Mucosa of rectum (tissue), 2 donors: ENCODE results near the gene PIM2.

Experiments
- H3K27ac ChIP-seq, 2 donors: one replicate each; pipeline ENCODE4 v1.7.0; 2013; ENCODE audit warnings: inconsistent platforms in 2 of 2, low read depth in 2 of 2, low read length in 2 of 2
- H3K27me3 ChIP-seq, 2 donors: one replicate each; pipeline ENCODE4 v1.7.0; 2013; ENCODE audit warnings: low read length in 2 of 2; ENCODE audit not compliant: control insufficient read depth in 2 of 2, insufficient read depth in 2 of 2
- H3K36me3 ChIP-seq, 2 donors: one replicate each; pipeline ENCODE4 v1.7.0; 2013; ENCODE audit warnings: low read length in 2 of 2; ENCODE audit not compliant: control insufficient read depth in 2 of 2, insufficient read depth in 2 of 2
- H3K4me1 ChIP-seq, 2 donors: one replicate each; pipeline ENCODE4 v1.7.0; 2013; ENCODE audit warnings: low read length in 2 of 2, mild to moderate bottlenecking in 1 of 2; ENCODE audit not compliant: control insufficient read depth in 2 of 2, insufficient read depth in 2 of 2
- H3K4me3 ChIP-seq, 2 donors: one replicate each; pipeline ENCODE4 v1.7.0; 2013; ENCODE audit warnings: low read length in 2 of 2
- H3K9ac ChIP-seq, 2 donors: one replicate each; pipeline ENCODE4 v1.7.0; 2013; ENCODE audit warnings: low read length in 2 of 2, low read depth in 1 of 2, mild to moderate bottlenecking in 1 of 2
- H3K9me3 ChIP-seq, 2 donors: one replicate each; pipeline ENCODE4 v1.7.0; 2013; ENCODE audit warnings: low read length in 2 of 2; ENCODE audit not compliant: control insufficient read depth in 2 of 2
- donor health status: healthy.
- donor health status: Normal muscosa, but diverticular disease.

Gene PIM2

GRCh38 chrX:48936429-48937053 is 17.7 kb upstream of the PIM2 start:
- H3K4me1 ChIP-seq, result peaks cover 5 to 22% of the 10 kb centered on the region in 2 donors
- H3K9ac ChIP-seq, result no peak overlapping the region
- peak overlapping the region in 1 of 2 donors; percentile 13 for H3K4me3 ChIP-seq
- peak overlapping the region; percentile 11 to 63 for H3K27ac ChIP-seq
- H3K27me3 ChIP-seq, result peaks cover 0 to 2% of the 10 kb centered on the region in 2 donors
- H3K9me3 ChIP-seq, result no peaks in the 10 kb centered on the region
- H3K36me3 ChIP-seq, result peaks cover 10 to 22% of the 10 kb centered on the region in 2 donors

- H3K36me3 ChIP-seq, result peaks cover 10 to 25% of the 10 kb centered on the region in 2 donors
- H3K4me3 ChIP-seq, result no peak overlapping the region
- H3K4me1 ChIP-seq, result peaks cover 5 to 16% of the 10 kb centered on the region in 2 donors
- no peak overlapping the region for H3K27ac ChIP-seq
- H3K27me3 ChIP-seq, result peaks cover 0 to 2% of the 10 kb centered on the region in 2 donors
- no peaks in the 10 kb centered on the region for H3K9me3 ChIP-seq
- no peak overlapping the region for H3K9ac ChIP-seq
Measured at GRCh38 chrX:48935301-48935670, 16.5 kb upstream of the PIM2 start.

- Histone ChIP-seq H3K27me3 (peaks cover 0 to 2% of the 10 kb centered on the region in 2 donors), H3K4me3 (no peak overlapping the region), H3K4me1 (peaks cover 5 to 11% of the 10 kb centered on the region in 2 donors), H3K9ac (no peak overlapping the region), H3K9me3 (no peaks in the 10 kb centered on the region), H3K27ac (no peak overlapping the region), H3K36me3 (peaks cover 10 to 24% of the 10 kb centered on the region in 2 donors)
Measured at GRCh38 chrX:48934581-48935300, 15.9 kb upstream of the PIM2 start.

GRCh38 chrX:48933757-48934156 is 14.9 kb upstream of the PIM2 start:
- no peak overlapping the region for H3K9ac ChIP-seq
- H3K27me3 ChIP-seq, result peaks cover 0 to 2% of the 10 kb centered on the region in 2 donors

GRCh38 chrX:48927736-48928382 is 9.0 kb upstream of the PIM2 start:
- H3K9ac ChIP-seq, result no peak overlapping the region
- H3K27me3 ChIP-seq, result no peaks in the 10 kb centered on the region
- H3K9me3 ChIP-seq, result no peaks in the 10 kb centered on the region
- H3K4me1 ChIP-seq, result no peaks in the 10 kb centered on the region
- H3K4me3 ChIP-seq, result no peak overlapping the region
- H3K27ac ChIP-seq, result no peak overlapping the region
- H3K36me3 ChIP-seq, result peaks cover 18 to 35% of the 10 kb centered on the region in 2 donors

More at GRCh38 chrX:48933757-48934156, 14.9 kb upstream of the PIM2 start:
- Histone ChIP-seq H3K4me3 (no peak overlapping the region), H3K4me1 (peaks cover 0 to 11% of the 10 kb centered on the region in 2 donors), H3K27ac (peak overlapping the region in 1 of 2 donors; percentile 3), H3K9me3 (no peaks in the 10 kb centered on the region), H3K36me3 (peaks cover 10 to 21% of the 10 kb centered on the region in 2 donors)

GRCh38 chrX:48927123-48927522 is 8.3 kb upstream of the PIM2 start:
- no peak overlapping the region for H3K9ac ChIP-seq
- no peaks in the 10 kb centered on the region for H3K9me3 ChIP-seq
- H3K36me3 ChIP-seq, result peaks cover 16 to 37% of the 10 kb centered on the region in 2 donors
- H3K27me3 ChIP-seq, result no peaks in the 10 kb centered on the region
- no peak overlapping the region for H3K27ac ChIP-seq
- no peak overlapping the region for H3K4me3 ChIP-seq
- H3K4me1 ChIP-seq, result no peaks in the 10 kb centered on the region

GRCh38 chrX:48924270-48924669 is 5.4 kb upstream of the PIM2 start:
- H3K4me3 ChIP-seq, result no peak overlapping the region
- peaks cover 0 to 4% of the 10 kb centered on the region in 2 donors for H3K4me1 ChIP-seq
- H3K9me3 ChIP-seq, result no peaks in the 10 kb centered on the region
- H3K9ac ChIP-seq, result no peak overlapping the region
- no peaks in the 10 kb centered on the region for H3K27me3 ChIP-seq
- no peak overlapping the region for H3K27ac ChIP-seq
- H3K36me3 ChIP-seq, result peaks cover 16 to 34% of the 10 kb centered on the region in 2 donors

- Histone ChIP-seq H3K27me3 (no peaks in the 10 kb centered on the region), H3K4me3 (no peak overlapping the region), H3K36me3 (peaks cover 16 to 34% of the 10 kb centered on the region in 2 donors), H3K4me1 (peaks cover 0 to 4% of the 10 kb centered on the region in 2 donors), H3K27ac (no peak overlapping the region), H3K9me3 (no peaks in the 10 kb centered on the region), H3K9ac (no peak overlapping the region)
Measured at GRCh38 chrX:48923771-48924170, 4.9 kb upstream of the PIM2 start.

GRCh38 chrX:48920718-48921104 is 1.9 kb upstream of the PIM2 start:
- H3K9me3 ChIP-seq, result no peaks in the 10 kb centered on the region
- peaks cover 12 to 27% of the 10 kb centered on the region in 2 donors for H3K36me3 ChIP-seq
- no peaks in the 10 kb centered on the region for H3K27me3 ChIP-seq
- H3K27ac ChIP-seq, result peak overlapping the region; percentile 18 to 80
- H3K4me3 ChIP-seq, result no peak overlapping the region
- peak overlapping the region in 1 of 2 donors; percentile 1 for H3K9ac ChIP-seq
- H3K4me1 ChIP-seq, result peaks cover 0 to 4% of the 10 kb centered on the region in 2 donors
